ENCODE results near the gene RHEB. TPM values are rescaled to one million over a fixed set of nuclear protein-coding genes. Genes with fewer than 3 reads are reported as not detected.

Gene RHEB
- total and polyA plus RNA-seq, 2 experiments from 2014 or later, result 111 to 135 TPM

DNA sequence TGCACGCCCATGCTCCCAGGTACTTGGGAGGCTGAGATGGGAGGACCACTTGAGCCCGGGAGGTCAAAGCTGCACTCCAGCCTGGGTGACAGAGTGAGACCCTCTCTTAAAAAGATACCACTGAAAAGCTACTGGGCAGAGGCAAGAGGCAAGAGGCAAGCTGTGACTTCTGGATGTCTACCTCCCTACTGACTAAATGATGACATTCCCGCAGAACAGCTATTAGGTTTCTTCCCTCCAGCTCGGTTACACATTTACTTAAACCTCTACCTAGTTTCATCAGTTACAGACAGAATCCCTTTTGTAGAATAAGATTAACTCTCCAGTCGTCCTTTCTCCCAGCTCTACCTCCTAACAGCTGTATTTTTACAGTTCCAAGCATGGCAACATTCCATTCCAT lies 21.2 kb downstream of the RHEB start:
- peaks cover 88% of the 10 kb centered on the region for H4K20me1 ChIP-seq (ENCODE audit: insufficient read depth, poor library complexity, severe bottlenecking)

DNA sequence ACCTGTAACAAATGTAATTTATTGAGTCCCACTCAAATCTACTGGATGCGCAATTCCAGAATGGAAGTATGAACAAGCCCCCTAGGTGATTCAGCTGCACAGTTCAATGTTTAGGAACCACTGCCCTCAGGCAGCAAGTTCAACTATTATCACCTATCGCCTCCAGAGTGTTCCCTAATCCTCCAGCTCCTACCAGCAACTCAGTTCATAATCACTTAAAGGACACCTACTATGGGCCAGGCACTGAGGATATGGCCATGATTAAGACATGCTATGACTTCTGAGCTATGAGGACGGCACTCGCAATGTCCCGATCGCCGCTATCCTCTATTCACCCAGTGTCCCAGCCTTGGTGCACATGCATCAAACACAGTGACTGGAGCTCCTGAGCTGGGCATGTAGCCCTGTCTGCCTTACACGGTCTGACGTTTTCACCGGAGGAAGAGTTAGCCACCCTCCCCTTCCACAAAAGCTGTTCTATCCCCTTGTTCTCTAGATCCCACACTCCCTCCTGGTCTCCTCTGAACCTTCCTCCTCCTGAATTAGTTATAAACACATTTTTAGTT lies 22.3 kb downstream of the RHEB start:
- DNase-seq (ENCODE audit: low spot score), result no peak
- H3K36me3 ChIP-seq (replicated peaks; ENCODE audit: insufficient read depth, low read depth), result no peaks in the 10 kb centered on the region
- H2AFZ ChIP-seq, result no peak overlapping the region
- 96% methylated on average over 10 of the region's 10 CpGs for whole genome bisulfite sequencing (ENCODE audit: low lambda C conversion rate, missing lambda C conversion rate)
- peaks cover 84% of the 10 kb centered on the region for H4K20me1 ChIP-seq (ENCODE audit: insufficient read depth, poor library complexity, severe bottlenecking)
- H3K79me2 ChIP-seq, result peaks cover 100% of the 10 kb centered on the region
- H3K27ac ChIP-seq, result no peak overlapping the region
- H3K4me2 ChIP-seq, result no peak overlapping the region
- H3K27me3 ChIP-seq, result no peaks in the 10 kb centered on the region
- no peaks in the 10 kb centered on the region for H3K9me3 ChIP-seq (ENCODE audit: low read depth)
- H3K4me1 ChIP-seq (ENCODE audit: insufficient read depth), result peaks cover 31% of the 10 kb centered on the region
- no peak overlapping the region for H3K4me3 ChIP-seq
- TF ChIP-seq EZH2phosphoT487 (IDR thresholded peaks at IDR 0.05; ENCODE audit: low read depth, severe bottlenecking, unreplicated experiment), result no peak
- TF ChIP-seq EZH2 (IDR thresholded peaks at IDR 0.05; ENCODE audit: borderline replicate concordance), result no peak
- TF ChIP-seq, protein P1, sequence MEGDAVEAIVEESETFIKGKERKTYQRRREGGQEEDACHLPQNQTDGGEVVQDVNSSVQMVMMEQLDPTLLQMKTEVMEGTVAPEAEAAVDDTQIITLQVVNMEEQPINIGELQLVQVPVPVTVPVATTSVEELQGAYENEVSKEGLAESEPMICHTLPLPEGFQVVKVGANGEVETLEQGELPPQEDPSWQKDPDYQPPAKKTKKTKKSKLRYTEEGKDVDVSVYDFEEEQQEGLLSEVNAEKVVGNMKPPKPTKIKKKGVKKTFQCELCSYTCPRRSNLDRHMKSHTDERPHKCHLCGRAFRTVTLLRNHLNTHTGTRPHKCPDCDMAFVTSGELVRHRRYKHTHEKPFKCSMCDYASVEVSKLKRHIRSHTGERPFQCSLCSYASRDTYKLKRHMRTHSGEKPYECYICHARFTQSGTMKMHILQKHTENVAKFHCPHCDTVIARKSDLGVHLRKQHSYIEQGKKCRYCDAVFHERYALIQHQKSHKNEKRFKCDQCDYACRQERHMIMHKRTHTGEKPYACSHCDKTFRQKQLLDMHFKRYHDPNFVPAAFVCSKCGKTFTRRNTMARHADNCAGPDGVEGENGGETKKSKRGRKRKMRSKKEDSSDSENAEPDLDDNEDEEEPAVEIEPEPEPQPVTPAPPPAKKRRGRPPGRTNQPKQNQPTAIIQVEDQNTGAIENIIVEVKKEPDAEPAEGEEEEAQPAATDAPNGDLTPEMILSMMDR (IDR thresholded peaks at IDR 0.05; ENCODE audit: poor library complexity), result no peak
- H3K9me2 ChIP-seq (replicated peaks; ENCODE audit: insufficient read depth), result no peaks in the 10 kb centered on the region

More for the DNA sequence above, 21.2 kb downstream of the RHEB start:
- Histone ChIP-seq H3K9me2 (replicated peaks; ENCODE audit: insufficient read depth) (no peaks in the 10 kb centered on the region), H3K36me3 (replicated peaks; ENCODE audit: insufficient read depth, low read depth) (no peaks in the 10 kb centered on the region), H3K4me1 (ENCODE audit: insufficient read depth) (peaks cover 31% of the 10 kb centered on the region), H2AFZ (no peak overlapping the region), H3K4me2 (no peak overlapping the region), H3K9me3 (ENCODE audit: low read depth) (no peaks in the 10 kb centered on the region), H3K79me2 (peaks cover 100% of the 10 kb centered on the region), H3K27me3 (no peaks in the 10 kb centered on the region), H3K4me3 (no peak overlapping the region), H3K27ac (peak overlapping the region; percentile 6)
- 67% methylated on average over 5 of the region's 5 CpGs for WGBS (ENCODE audit: low lambda C conversion rate, missing lambda C conversion rate)
- TF ChIP-seq EZH2 (IDR thresholded peaks at IDR 0.05; ENCODE audit: borderline replicate concordance) (no peak), EZH2phosphoT487 (IDR thresholded peaks at IDR 0.05; ENCODE audit: low read depth, severe bottlenecking, unreplicated experiment) (no peak)
- TF ChIP-seq, protein P1 (IDR thresholded peaks at IDR 0.05; ENCODE audit: poor library complexity), result no peak
- DNase-seq (ENCODE audit: low spot score), result no peak

DNA sequence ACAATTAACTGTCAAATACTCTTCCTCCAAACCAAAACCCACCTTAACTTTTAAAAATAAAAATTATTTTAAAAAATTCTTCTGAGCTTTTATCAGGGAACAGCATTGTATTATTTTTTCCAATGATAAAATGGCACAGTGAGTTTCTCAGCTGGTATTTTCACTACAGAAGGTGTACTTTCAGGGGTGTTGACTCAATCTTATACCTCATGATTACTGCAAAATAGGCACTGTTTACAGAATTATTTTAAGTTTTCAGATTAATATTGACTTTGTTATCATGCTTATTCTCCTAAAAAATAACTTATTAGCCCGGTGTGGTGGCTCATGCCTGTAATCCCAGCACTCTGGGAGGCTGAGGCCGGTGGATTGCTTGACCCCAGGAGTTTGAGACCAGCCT lies 24.3 kb downstream of the RHEB start:
- Histone ChIP-seq H3K9me2 (replicated peaks; ENCODE audit: insufficient read depth) (no peaks in the 10 kb centered on the region), H4K20me1 (ENCODE audit: insufficient read depth, poor library complexity, severe bottlenecking) (peaks cover 75% of the 10 kb centered on the region), H2AFZ (no peak overlapping the region), H3K36me3 (replicated peaks; ENCODE audit: insufficient read depth, low read depth) (no peaks in the 10 kb centered on the region), H3K27ac (no peak overlapping the region), H3K79me2 (peaks cover 100% of the 10 kb centered on the region), H3K9me3 (ENCODE audit: low read depth) (no peaks in the 10 kb centered on the region), H3K27me3 (no peaks in the 10 kb centered on the region), H3K4me2 (peak overlapping the region; percentile 10), H3K4me1 (ENCODE audit: insufficient read depth) (peaks cover 31% of the 10 kb centered on the region), H3K4me3 (no peak overlapping the region)
- TF ChIP-seq EZH2 (IDR thresholded peaks at IDR 0.05; ENCODE audit: borderline replicate concordance) (no peak), EZH2phosphoT487 (IDR thresholded peaks at IDR 0.05; ENCODE audit: low read depth, severe bottlenecking, unreplicated experiment) (no peak)
- TF ChIP-seq, protein P1 (IDR thresholded peaks at IDR 0.05; ENCODE audit: poor library complexity), result no peak
- no peak for DNase-seq (ENCODE audit: low spot score)
- 61% methylated on average over 2 of the region's 2 CpGs for WGBS (ENCODE audit: low lambda C conversion rate, missing lambda C conversion rate)

Measured in hepatocyte (in vitro differentiated cells).